ENCODE results near the gene CELA2B. TPM values are rescaled to one million over a fixed set of nuclear protein-coding genes. Genes with fewer than 3 reads are reported as not detected.

The CELA2B gene
- total RNA-seq, 1 donor: 0.36 TPM

- H3K4me1 ChIP-seq (ENCODE audit: insufficient read depth, low read length): no peaks in the 10 kb centered on the region
- no peaks in the 10 kb centered on the region for H3K36me3 ChIP-seq (ENCODE audit: insufficient read depth, low read length)
- no peak for TF ChIP-seq CTCF (IDR thresholded peaks at IDR 0.05; ENCODE audit: extremely low read depth, low read depth, low read length)
- H3K27me3 ChIP-seq (ENCODE audit: insufficient read depth, low read length): peaks cover 4% of the 10 kb centered on the region
- DNase-seq (ENCODE audit: insufficient read length, low spot score, missing footprints): peak; percentile 45
- H4K20me1 ChIP-seq (ENCODE audit: insufficient read depth, low read length): no peaks in the 10 kb centered on the region
- H3K4me2 ChIP-seq (ENCODE audit: insufficient read depth, low read length): no peak overlapping the region
- H2AFZ ChIP-seq (ENCODE audit: low read length): no peak overlapping the region
- no peak overlapping the region for H3K27ac ChIP-seq (ENCODE audit: low read depth, low read length)
- no peak overlapping the region for H3K4me3 ChIP-seq (ENCODE audit: insufficient read depth, low read length)
- no peaks in the 10 kb centered on the region for H3K9me3 ChIP-seq (ENCODE audit: low read depth, low read length)
- H3K79me2 ChIP-seq (ENCODE audit: insufficient read depth, low read length): no peaks in the 10 kb centered on the region
These were observed 33.8 kb upstream of the CELA2B start for GRCh38 chr1:15442119-15442518.

DNA sequence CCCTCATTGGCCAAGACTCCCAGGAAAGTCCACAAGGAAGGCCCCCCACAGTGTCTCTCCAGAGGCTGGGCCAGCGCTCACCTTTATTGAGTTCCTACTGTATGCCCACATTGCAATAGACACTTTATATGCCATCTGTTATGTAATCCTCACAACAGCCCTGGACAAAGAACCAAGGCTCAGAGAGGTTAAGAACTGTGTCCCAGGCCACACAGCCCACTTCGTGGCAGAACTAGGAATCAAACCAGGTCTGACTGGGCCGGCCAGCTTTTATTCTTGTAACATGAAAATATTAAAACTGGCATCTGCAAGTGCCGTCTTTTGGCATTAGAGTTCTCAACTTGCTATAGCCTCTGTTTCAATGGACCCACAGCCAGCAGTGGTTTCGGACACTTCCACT lies 33.1 kb upstream of the CELA2B start:
- Histone ChIP-seq H3K4me3 (ENCODE audit: insufficient read depth, low read length) (no peak overlapping the region), H3K27ac (ENCODE audit: low read depth, low read length) (no peak overlapping the region), H3K4me2 (ENCODE audit: insufficient read depth, low read length) (no peak overlapping the region), H4K20me1 (ENCODE audit: insufficient read depth, low read length) (no peaks in the 10 kb centered on the region), H3K79me2 (ENCODE audit: insufficient read depth, low read length) (no peaks in the 10 kb centered on the region), H2AFZ (ENCODE audit: low read length) (no peak overlapping the region), H3K36me3 (ENCODE audit: insufficient read depth, low read length) (no peaks in the 10 kb centered on the region), H3K27me3 (ENCODE audit: insufficient read depth, low read length) (peaks cover 9% of the 10 kb centered on the region), H3K4me1 (ENCODE audit: insufficient read depth, low read length) (no peaks in the 10 kb centered on the region), H3K9me3 (ENCODE audit: low read depth, low read length) (no peaks in the 10 kb centered on the region)
- no peak for TF ChIP-seq CTCF (IDR thresholded peaks at IDR 0.05; ENCODE audit: extremely low read depth, low read depth, low read length)
- DNase-seq (ENCODE audit: insufficient read length, low spot score, missing footprints): peak; percentile 43

GRCh38 chr1:15443281-15443680 lies 32.6 kb upstream of the CELA2B start:
- Histone ChIP-seq H3K9me3 (ENCODE audit: low read depth, low read length) (no peaks in the 10 kb centered on the region), H3K79me2 (ENCODE audit: insufficient read depth, low read length) (no peaks in the 10 kb centered on the region), H2AFZ (ENCODE audit: low read length) (no peak overlapping the region), H3K4me2 (ENCODE audit: insufficient read depth, low read length) (no peak overlapping the region), H3K27ac (ENCODE audit: low read depth, low read length) (no peak overlapping the region), H4K20me1 (ENCODE audit: insufficient read depth, low read length) (no peaks in the 10 kb centered on the region), H3K4me3 (ENCODE audit: insufficient read depth, low read length) (no peak overlapping the region), H3K27me3 (ENCODE audit: insufficient read depth, low read length) (peaks cover 9% of the 10 kb centered on the region), H3K4me1 (ENCODE audit: insufficient read depth, low read length) (no peaks in the 10 kb centered on the region), H3K36me3 (ENCODE audit: insufficient read depth, low read length) (no peaks in the 10 kb centered on the region)
- no peak for DNase-seq (ENCODE audit: insufficient read length, low spot score, missing footprints)
- no peak for TF ChIP-seq CTCF (IDR thresholded peaks at IDR 0.05; ENCODE audit: extremely low read depth, low read depth, low read length)

DNA sequence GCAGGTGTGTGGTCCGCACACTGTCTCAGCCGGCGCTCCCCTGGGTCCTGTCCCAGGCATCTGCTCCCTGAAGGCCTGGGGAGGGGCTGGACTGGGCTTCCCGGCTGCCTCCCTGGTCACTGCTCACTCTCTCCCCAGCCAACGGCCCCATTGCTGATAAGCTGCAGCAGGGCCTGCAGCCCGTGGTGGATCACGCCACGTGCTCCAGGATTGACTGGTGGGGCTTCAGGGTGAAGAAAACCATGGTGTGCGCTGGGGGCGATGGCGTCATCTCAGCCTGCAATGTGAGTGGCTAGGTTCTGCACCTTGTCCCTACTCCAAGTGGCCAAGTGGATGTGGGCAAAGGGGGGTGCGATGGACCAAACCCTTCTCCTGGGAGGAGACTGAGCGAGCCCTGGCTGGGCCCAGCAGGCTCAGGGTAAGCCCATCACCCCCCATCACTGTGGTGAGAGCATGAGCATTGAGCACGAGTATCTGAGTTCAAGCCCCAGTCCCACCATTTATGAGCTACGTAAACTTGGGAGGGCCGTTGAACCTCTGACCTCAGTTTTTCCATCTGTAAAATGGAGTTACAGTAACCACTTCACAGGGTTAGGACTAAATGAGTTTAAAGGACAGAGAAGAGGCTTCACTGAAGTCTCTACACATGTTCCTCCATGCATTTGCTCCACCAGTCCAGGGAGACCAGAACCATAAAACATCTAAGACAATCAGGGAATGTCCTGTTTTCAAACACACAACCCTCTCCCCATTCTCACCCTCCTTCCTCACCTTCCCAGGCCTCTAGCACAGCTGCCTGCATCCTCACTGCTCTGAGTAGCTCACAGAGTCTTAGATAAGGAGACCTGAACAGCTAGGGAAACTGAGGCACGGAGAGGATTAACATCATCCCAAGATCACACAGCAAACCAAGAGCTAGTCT lies 31.2 kb upstream of the CELA2B start:
- Histone ChIP-seq H3K4me2 (ENCODE audit: insufficient read depth, low read length) (no peak overlapping the region), H3K27ac (ENCODE audit: low read depth, low read length) (no peak overlapping the region), H3K4me3 (ENCODE audit: insufficient read depth, low read length) (no peak overlapping the region), H3K36me3 (ENCODE audit: insufficient read depth, low read length) (no peaks in the 10 kb centered on the region), H3K9me3 (ENCODE audit: low read depth, low read length) (no peaks in the 10 kb centered on the region), H3K27me3 (ENCODE audit: insufficient read depth, low read length) (peaks cover 9% of the 10 kb centered on the region), H3K79me2 (ENCODE audit: insufficient read depth, low read length) (no peaks in the 10 kb centered on the region), H3K4me1 (ENCODE audit: insufficient read depth, low read length) (no peaks in the 10 kb centered on the region), H2AFZ (ENCODE audit: low read length) (no peak overlapping the region), H4K20me1 (ENCODE audit: insufficient read depth, low read length) (no peaks in the 10 kb centered on the region)
- peak; percentile 73 for DNase-seq (ENCODE audit: insufficient read length, low spot score, missing footprints)
- TF ChIP-seq CTCF (IDR thresholded peaks at IDR 0.05; ENCODE audit: extremely low read depth, low read depth, low read length): no peak

Data from osteoblast (primary cell).